GM21717 (cell line): ENCODE measurements around the gene LAX1.

ENCODE experiments used
- ATAC-seq: cut with Tn5 transposase; IDR thresholded peaks from one replicate; pipeline ENCODE4 v1.9.1; 2021; ENCODE audit warnings: mild to moderate bottlenecking, moderate library complexity; ENCODE audit not compliant: unreplicated experiment

The LAX1 gene

GRCh38 chr1:203807196-203807595, 42.2 kb downstream of the LAX1 start:
- ATAC-seq = no peak

DNA sequence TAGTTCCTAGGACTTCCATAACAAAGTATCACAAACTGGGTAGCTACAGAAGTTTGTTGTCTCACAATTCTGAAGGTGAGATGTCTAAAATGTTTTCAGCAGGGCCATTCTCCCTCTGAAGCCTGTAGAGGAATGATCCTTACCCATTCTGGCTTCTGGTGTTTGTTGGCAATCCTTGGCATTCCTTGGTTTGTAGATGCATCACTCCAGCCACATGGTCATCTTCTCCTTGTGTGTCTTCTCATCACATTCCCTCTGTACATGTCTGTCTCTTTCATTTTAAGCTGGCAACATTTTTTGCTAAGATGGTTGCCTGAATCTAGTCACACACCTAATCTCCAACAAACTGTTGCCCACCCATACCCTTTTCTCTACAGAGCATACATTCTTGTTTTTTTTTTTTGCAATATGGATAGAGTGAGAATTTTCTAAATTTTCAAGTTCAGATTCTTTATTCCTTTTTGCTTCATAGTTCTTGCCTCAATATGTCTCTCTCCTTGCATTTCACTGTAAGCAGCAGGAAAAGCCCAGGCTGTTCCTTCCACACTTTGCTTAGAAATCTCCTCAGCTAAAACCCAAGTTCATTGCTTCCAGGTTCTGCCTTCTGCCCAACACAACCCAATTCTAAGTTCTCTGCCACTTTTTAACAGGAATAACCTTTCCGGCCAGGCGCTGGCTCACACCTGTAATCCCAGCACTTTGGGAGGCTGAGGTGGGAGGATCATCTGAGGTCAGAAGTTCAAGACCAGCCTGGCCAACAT, 48.8 kb downstream of the LAX1 start:
- ATAC-seq = no peak

DNA sequence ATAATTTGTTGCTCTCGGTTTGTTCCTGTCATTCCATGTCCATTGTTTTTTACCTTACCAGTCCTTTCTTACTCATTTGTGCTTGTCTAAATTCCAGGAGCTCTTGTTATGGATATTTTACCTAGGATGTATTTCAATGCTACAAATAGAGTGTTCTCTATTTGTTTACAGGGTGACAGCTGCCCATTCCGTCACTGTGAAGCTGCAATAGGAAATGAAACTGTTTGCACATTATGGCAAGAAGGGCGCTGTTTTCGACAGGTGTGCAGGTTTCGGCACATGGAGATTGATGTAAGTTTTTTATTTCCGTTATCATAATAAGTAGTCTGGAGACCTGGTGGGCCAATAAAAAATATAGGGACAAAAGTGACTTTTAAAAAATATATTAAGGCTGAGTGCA, 53.4 kb downstream of the LAX1 start:
- no peak for ATAC-seq

GRCh38 chr1:203823306-203823705, 58.3 kb downstream of the LAX1 start:
- no peak for ATAC-seq
